DOHH2 (cell line): ENCODE results near the gene KCNS1.

ENCODE experiments used
- CTCF ChIP-seq: fragments of 200-600 bp; sonication (generic); IDR thresholded peaks from one replicate; pipeline ENCODE4 v1.5.1; 2014; ENCODE audit warnings: antibody characterized with exemption, mild to moderate bottlenecking, low read depth, low read length; ENCODE audit not compliant: poor library complexity, severe bottlenecking
- EZH2phosphoT487 ChIP-seq: fragments of 200-600 bp; sonication (generic); IDR thresholded peaks from 2 replicates; pipeline ENCODE4 v1.6.1; 2017; ENCODE audit warnings: borderline replicate concordance, mild to moderate bottlenecking, antibody characterized with exemption, low read length, moderate library complexity, mixed read lengths

- no peak for TF ChIP-seq CTCF
- TF ChIP-seq EZH2phosphoT487: no peak
Observed at GRCh38 chr20:45087814-45088213, 13.1 kb downstream of the KCNS1 start.
